ENCODE measurements around the gene ACP3. TPM values are rescaled to one million over a fixed set of nuclear protein-coding genes. Genes with fewer than 3 reads are reported as not detected.

Gene ACP3
- polyA plus RNA-seq, 1 donor (not counting 4 experiments of a cell fraction or from before 2014, with no cell fraction given), result 1.3 TPM

GRCh38 chr3:132332082-132332481 is 14.9 kb downstream of the ACP3 start:
- Histone ChIP-seq H3K4me1 (ENCODE audit: control insufficient read depth, extremely low read depth, insufficient read depth, low read length) (no peaks in the 10 kb centered on the region), H3K27ac (ENCODE audit: control insufficient read depth, insufficient read depth, low read length) (no peak overlapping the region), H3K79me2 (ENCODE audit: control insufficient read depth, insufficient read depth, low read length) (no peaks in the 10 kb centered on the region), H3K9ac (ENCODE audit: control insufficient read depth, extremely low read depth, insufficient read depth, low read length) (no peak overlapping the region), H3K9me1 (ENCODE audit: control insufficient read depth, extremely low read depth, insufficient read depth, low read length) (no peaks in the 10 kb centered on the region), H2AFZ (ENCODE audit: control insufficient read depth, low read length) (no peak overlapping the region), H3K36me3 (ENCODE audit: control insufficient read depth in 2 of 2, extremely low read depth in 1 of 2, insufficient read depth in 2 of 2, low read length in 2 of 2) (no peaks in the 10 kb centered on the region), H3K4me3 (ENCODE audit: control insufficient read depth in 2 of 3, extremely low read depth in 1 of 3, insufficient read depth in 2 of 3, low read depth in 1 of 3, low read length in 3 of 3) (no peak overlapping the region), H3K4me2 (ENCODE audit: control insufficient read depth, extremely low read depth, insufficient read depth, low read depth, low read length) (no peak overlapping the region), H3K9me3 (ENCODE audit: control insufficient read depth, low read depth, low read length) (no peaks in the 10 kb centered on the region), H4K20me1 (ENCODE audit: control insufficient read depth, extremely low read depth, insufficient read depth, low read length) (no peaks in the 10 kb centered on the region), H3K27me3 (ENCODE audit: control insufficient read depth, extremely low read depth, insufficient read depth, low read length) (no peaks in the 10 kb centered on the region)
- TF ChIP-seq EZH2 (IDR thresholded peaks at IDR 0.05; ENCODE audit: low read length), result no peak
- TF ChIP-seq, protein P1, sequence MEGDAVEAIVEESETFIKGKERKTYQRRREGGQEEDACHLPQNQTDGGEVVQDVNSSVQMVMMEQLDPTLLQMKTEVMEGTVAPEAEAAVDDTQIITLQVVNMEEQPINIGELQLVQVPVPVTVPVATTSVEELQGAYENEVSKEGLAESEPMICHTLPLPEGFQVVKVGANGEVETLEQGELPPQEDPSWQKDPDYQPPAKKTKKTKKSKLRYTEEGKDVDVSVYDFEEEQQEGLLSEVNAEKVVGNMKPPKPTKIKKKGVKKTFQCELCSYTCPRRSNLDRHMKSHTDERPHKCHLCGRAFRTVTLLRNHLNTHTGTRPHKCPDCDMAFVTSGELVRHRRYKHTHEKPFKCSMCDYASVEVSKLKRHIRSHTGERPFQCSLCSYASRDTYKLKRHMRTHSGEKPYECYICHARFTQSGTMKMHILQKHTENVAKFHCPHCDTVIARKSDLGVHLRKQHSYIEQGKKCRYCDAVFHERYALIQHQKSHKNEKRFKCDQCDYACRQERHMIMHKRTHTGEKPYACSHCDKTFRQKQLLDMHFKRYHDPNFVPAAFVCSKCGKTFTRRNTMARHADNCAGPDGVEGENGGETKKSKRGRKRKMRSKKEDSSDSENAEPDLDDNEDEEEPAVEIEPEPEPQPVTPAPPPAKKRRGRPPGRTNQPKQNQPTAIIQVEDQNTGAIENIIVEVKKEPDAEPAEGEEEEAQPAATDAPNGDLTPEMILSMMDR (optimal IDR thresholded peaks at IDR 0.05 in 1 of 3, IDR thresholded peaks at IDR 0.05 in 1 of 3, conservative IDR thresholded peaks at IDR 0.05 in 1 of 3; ENCODE audit: extremely low read depth in 1 of 3, insufficient read depth in 2 of 3, low read length in 3 of 3), result no peak
- no peak for FAIRE-seq
- DNase-seq (ENCODE audit: low read depth, low spot score), result no peak
- dilution Hi-C loops (cut with MboI; ENCODE audit: extremely low pct_ligation_motif_present, low sequenced_read_pairs), result no loop called here

GRCh38 chr3:132332508-132332907 is 15.3 kb downstream of the ACP3 start:
- no peaks in the 10 kb centered on the region for H3K9me1 ChIP-seq (ENCODE audit: control insufficient read depth, extremely low read depth, insufficient read depth, low read length)
- H3K9me3 ChIP-seq (ENCODE audit: control insufficient read depth, low read depth, low read length), result no peaks in the 10 kb centered on the region
- H3K27ac ChIP-seq (ENCODE audit: control insufficient read depth, insufficient read depth, low read length), result no peak overlapping the region
- FAIRE-seq, result no peak
- no peak for DNase-seq (ENCODE audit: low read depth, low spot score)
- TF ChIP-seq, protein P1 (optimal IDR thresholded peaks at IDR 0.05 in 1 of 3, IDR thresholded peaks at IDR 0.05 in 1 of 3, conservative IDR thresholded peaks at IDR 0.05 in 1 of 3; ENCODE audit: extremely low read depth in 1 of 3, insufficient read depth in 2 of 3, low read length in 3 of 3), result no peak
- no peak for TF ChIP-seq EZH2 (IDR thresholded peaks at IDR 0.05; ENCODE audit: low read length)
- no peaks in the 10 kb centered on the region for H3K36me3 ChIP-seq (ENCODE audit: control insufficient read depth in 2 of 2, extremely low read depth in 1 of 2, insufficient read depth in 2 of 2, low read length in 2 of 2)
- H3K4me1 ChIP-seq (ENCODE audit: control insufficient read depth, extremely low read depth, insufficient read depth, low read length), result no peaks in the 10 kb centered on the region
- H3K4me3 ChIP-seq (ENCODE audit: control insufficient read depth in 2 of 3, extremely low read depth in 1 of 3, insufficient read depth in 2 of 3, low read depth in 1 of 3, low read length in 3 of 3), result no peak overlapping the region
- H2AFZ ChIP-seq (ENCODE audit: control insufficient read depth, low read length), result no peak overlapping the region
- H3K9ac ChIP-seq (ENCODE audit: control insufficient read depth, extremely low read depth, insufficient read depth, low read length), result no peak overlapping the region
- H4K20me1 ChIP-seq (ENCODE audit: control insufficient read depth, extremely low read depth, insufficient read depth, low read length), result no peaks in the 10 kb centered on the region
- H3K79me2 ChIP-seq (ENCODE audit: control insufficient read depth, insufficient read depth, low read length), result no peaks in the 10 kb centered on the region
- dilution Hi-C loops (cut with MboI; ENCODE audit: extremely low pct_ligation_motif_present, low sequenced_read_pairs), result no loop called here
- no peaks in the 10 kb centered on the region for H3K27me3 ChIP-seq (ENCODE audit: control insufficient read depth, extremely low read depth, insufficient read depth, low read length)
- H3K4me2 ChIP-seq (ENCODE audit: control insufficient read depth, extremely low read depth, insufficient read depth, low read depth, low read length), result no peak overlapping the region

All from keratinocyte (primary cell).